Kidney epithelial cell (primary cell): ENCODE measurements around the gene HSPA1B. TPM values are rescaled to one million over a fixed set of nuclear protein-coding genes. Genes with fewer than 3 reads are reported as not detected.
"Not testable (repeated sequence)": the region's sequence is repeated elsewhere in the genome, so short reads cannot be mapped to it uniquely, and the experiment has no call there.

Experiments
- DNase-seq: peaks from one replicate; pipeline ENCODE4 v3.0.0-alpha.2; 2010; ENCODE audit warnings: low read depth
- H3K27me3 ChIP-seq: 2 replicates; pipeline ENCODE4 v1.6.0; 2011; ENCODE audit warnings: low read length; ENCODE audit not compliant: control insufficient read depth, insufficient read depth
- H3K36me3 ChIP-seq: 2 replicates; pipeline ENCODE4 v1.5.1; 2011; ENCODE audit warnings: low read length; ENCODE audit not compliant: control insufficient read depth, insufficient read depth
- H3K4me3 ChIP-seq: 2 replicates; pipeline ENCODE4 v1.5.1; 2011; ENCODE audit warnings: low read depth, mild to moderate bottlenecking, control low read depth, low read length
- total RNA-seq: library from RNA; depleted of rRNA; stranded (reverse); fragments of >200 nt; gene quantifications from 2 replicates; pipeline ENCODE4 v1.2.3, GENCODE V29; 2015
- TF ChIP-seq, protein P1 (sequence below): IDR thresholded peaks from 2 replicates; pipeline ENCODE4 v1.5.1; 2011; ENCODE audit warnings: mild to moderate bottlenecking, moderate library complexity, low read length, control low read depth, inconsistent platforms; ENCODE audit not compliant: insufficient read depth, poor library complexity, severe bottlenecking

The HSPA1B gene
- total RNA-seq, 1 donor from 2014 or later, result 68.3 TPM

DNA sequence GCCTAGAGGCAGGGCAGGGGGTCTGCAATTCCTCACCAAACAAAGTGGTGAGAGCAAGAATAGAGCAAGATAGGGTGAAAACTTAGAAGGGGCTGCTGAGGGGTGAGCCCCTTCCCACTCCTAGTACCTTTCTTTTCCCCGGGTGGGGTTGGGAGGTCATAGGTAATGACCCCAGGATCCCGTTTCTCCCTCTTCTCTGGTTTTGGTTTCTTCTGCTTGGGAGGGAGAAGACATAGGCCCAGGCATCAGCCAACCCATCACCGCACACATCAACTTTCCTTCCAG lies 35.5 kb upstream of the HSPA1B start:
- Histone ChIP-seq H3K4me3 (no peak overlapping the region), H3K36me3 (no peaks in the 10 kb centered on the region), H3K27me3 (no peaks in the 10 kb centered on the region)
- no peak for DNase-seq
- TF ChIP-seq, protein P1, sequence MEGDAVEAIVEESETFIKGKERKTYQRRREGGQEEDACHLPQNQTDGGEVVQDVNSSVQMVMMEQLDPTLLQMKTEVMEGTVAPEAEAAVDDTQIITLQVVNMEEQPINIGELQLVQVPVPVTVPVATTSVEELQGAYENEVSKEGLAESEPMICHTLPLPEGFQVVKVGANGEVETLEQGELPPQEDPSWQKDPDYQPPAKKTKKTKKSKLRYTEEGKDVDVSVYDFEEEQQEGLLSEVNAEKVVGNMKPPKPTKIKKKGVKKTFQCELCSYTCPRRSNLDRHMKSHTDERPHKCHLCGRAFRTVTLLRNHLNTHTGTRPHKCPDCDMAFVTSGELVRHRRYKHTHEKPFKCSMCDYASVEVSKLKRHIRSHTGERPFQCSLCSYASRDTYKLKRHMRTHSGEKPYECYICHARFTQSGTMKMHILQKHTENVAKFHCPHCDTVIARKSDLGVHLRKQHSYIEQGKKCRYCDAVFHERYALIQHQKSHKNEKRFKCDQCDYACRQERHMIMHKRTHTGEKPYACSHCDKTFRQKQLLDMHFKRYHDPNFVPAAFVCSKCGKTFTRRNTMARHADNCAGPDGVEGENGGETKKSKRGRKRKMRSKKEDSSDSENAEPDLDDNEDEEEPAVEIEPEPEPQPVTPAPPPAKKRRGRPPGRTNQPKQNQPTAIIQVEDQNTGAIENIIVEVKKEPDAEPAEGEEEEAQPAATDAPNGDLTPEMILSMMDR, result no peak

DNA sequence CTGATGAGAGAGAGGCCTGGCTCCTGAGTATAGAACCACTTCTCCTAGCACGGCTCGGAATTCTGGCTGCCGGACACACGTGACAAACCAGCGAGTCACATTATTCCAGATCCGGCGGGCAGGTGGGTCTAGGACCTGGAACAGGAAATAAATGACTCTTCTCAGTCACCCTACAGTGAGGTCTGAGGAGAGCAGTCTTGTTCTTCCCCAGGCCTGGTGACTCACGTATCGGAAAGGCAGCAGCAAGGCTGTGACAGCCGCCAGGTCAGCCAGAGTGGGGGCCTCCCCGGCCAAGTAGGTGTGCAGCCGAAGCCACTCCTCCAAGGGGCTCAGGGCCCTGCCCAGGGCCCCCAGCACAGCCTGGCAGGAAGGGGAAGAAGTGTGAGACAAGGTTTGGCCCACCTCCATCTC lies 34.8 kb upstream of the HSPA1B start:
- Histone ChIP-seq H3K36me3 (no peaks in the 10 kb centered on the region), H3K27me3 (no peaks in the 10 kb centered on the region), H3K4me3 (peak overlapping the region; percentile 21)
- TF ChIP-seq, protein P1, result no peak
- peak; percentile 70 for DNase-seq

DNA sequence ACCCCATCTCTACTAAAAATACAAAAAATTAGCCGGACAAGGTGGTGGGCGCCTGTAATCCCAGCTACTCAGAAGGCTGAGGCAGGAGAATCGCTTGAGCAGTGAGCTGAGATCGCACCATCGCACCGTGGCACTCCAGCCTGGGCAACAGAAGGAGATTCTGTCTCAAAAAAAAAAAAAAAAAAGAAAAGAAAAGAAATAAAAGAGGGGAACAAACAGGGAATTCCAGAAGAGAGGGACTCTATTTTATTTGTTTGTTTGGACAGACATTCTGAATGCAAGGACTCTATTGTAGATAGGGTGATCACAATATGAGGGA lies 33.7 kb upstream of the HSPA1B start:
- H3K4me3 ChIP-seq, result peak overlapping the region; percentile 75
- not testable (repeated sequence) for H3K36me3 ChIP-seq, DNase-seq, H3K27me3 ChIP-seq

- no peak for DNase-seq
- no peaks in the 10 kb centered on the region for H3K36me3 ChIP-seq
Observed at GRCh38 chr6:31794294-31794865, 33.2 kb upstream of the HSPA1B start.

DNA sequence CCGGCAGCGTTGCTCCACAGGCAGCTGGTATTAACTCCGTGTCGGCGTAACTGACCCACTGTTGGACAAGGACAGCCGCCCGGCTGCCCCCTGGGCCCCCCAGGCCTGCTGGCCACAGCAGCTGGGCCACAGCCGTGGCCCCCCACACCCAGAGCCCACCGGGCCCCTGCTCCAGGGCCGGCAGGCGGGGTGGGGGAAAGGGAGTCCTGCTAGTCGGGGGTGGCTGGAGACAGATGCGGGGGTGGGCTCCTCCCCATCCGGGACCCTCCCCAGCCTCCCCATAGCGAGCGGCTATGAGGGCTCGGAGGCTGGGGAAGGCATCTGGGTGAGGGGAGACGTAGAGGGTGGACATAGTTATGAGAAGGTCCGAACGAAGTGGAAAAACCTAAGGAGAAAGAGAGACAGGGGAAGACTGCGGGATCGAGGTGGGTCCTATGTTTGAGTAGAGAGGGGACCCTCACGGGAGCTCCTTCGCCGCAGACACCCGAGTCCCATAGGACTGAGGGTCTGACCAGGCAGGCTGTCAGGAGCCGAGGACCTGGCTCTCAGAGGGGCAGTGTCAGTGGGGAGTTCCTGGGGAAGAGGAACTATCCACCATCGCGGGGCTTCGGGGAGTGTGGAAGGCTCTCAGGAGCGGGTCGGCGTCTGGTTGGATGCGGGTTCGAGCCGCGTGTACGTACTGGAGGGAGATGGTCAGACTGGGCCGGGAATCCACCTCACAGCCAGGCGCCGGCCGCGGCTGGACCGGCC lies 32.5 kb upstream of the HSPA1B start:
- TF ChIP-seq, protein P1, result no peak
- no peak for DNase-seq
- H3K27me3 ChIP-seq, result no peaks in the 10 kb centered on the region

More at GRCh38 chr6:31794294-31794865, 33.2 kb upstream of the HSPA1B start:
- TF ChIP-seq, protein P1, result no peak
- Histone ChIP-seq H3K27me3 (no peaks in the 10 kb centered on the region), H3K4me3 (peak overlapping the region; percentile 75)

GRCh38 chr6:31795616-31796298 lies 31.8 kb upstream of the HSPA1B start, which contains the start of gene VARS1:
VARS1 (minus strand) TSS chr6:31795752; CDS start chr6:31795217, 535 bp downstream.
- H3K4me3 ChIP-seq, result peak within 1 kb of the TSS; percentile 75
- DNase-seq, result no peak
- no peaks in the 10 kb centered on the region for H3K36me3 ChIP-seq
- TF ChIP-seq, protein P1, result peak; percentile 76
- H3K27me3 ChIP-seq, result no peaks in the 10 kb centered on the region

More for the DNA sequence above, 32.5 kb upstream of the HSPA1B start:
- H3K4me3 ChIP-seq, result peak overlapping the region; percentile 75
- H3K36me3 ChIP-seq, result no peaks in the 10 kb centered on the region
